Neural cell (in vitro differentiated cells): ENCODE measurements around the gene TACO1.

Experiments
- CTCF ChIP-seq: fragments of 450-650 bp; IDR thresholded peaks from 2 replicates; pipeline ENCODE4 v1.5.1; 2014; ENCODE audit warnings: antibody characterized with exemption, mild to moderate bottlenecking, moderate library complexity; ENCODE audit not compliant: poor library complexity, severe bottlenecking
- EP300 ChIP-seq: fragments of 450-650 bp; conservative IDR thresholded peaks from 2 replicates; pipeline ENCODE4 v1.6.1; 2014; ENCODE audit warnings: antibody characterized with exemption, mild to moderate bottlenecking, moderate library complexity; ENCODE audit not compliant: poor library complexity, severe bottlenecking
- EZH2 ChIP-seq: fragments of 200-600, 300-800 bp; shearing (Covaris generic), sonication (generic); IDR thresholded peaks from 2 replicates; pipeline ENCODE4 v1.6.1; 2014; ENCODE audit warnings: antibody characterized with exemption, low read length, borderline replicate concordance, mild to moderate bottlenecking; ENCODE audit not compliant: insufficient read depth, poor library complexity, severe bottlenecking
- POLR2AphosphoS5 ChIP-seq: IDR thresholded peaks from 2 replicates; pipeline ENCODE4 v1.6.1; 2012
- RAD21 ChIP-seq: fragments of 450-650 bp; conservative IDR thresholded peaks from 2 replicates; pipeline ENCODE4 v1.6.1; 2014; ENCODE audit warnings: antibody characterized with exemption, mild to moderate bottlenecking, moderate library complexity
- TAF1 ChIP-seq: IDR thresholded peaks from 2 replicates; pipeline ENCODE4 v1.6.1; 2012; ENCODE audit warnings: low read depth

- TF ChIP-seq CTCF (no peak), EZH2 (no peak), EP300 (no peak), RAD21 (no peak), POLR2AphosphoS5 (no peak), TAF1 (no peak)
These were observed 30.4 kb downstream of the TACO1 start for GRCh38 chr17:63631062-63631461.
